Small intestine (tissue), 7 donors: ENCODE data around the gene TEDDM1. TPM values are rescaled to one million over a fixed set of nuclear protein-coding genes. Genes with fewer than 3 reads are reported as not detected.
A peak's percentile ranks its signal among the peaks of the same experiment; 100 is the strongest.

Source experiments
- DNase-seq, 2 donors: peaks; one replicate each; pipeline versions ENCODE4 v3.0.0 to v3.0.0-alpha.2; 2013
- FAIRE-seq: peaks from 2 replicates; lab custom pipeline; 2012; peaks lifted over from hg19 to GRCh38; lab: Jason Lieb, UNC
- H3K27ac ChIP-seq, 3 donors: one replicate each; pipeline ENCODE4 v1.5.1; 2013; ENCODE audit warnings: low read length in 2 of 3, mild to moderate bottlenecking in 2 of 3, control low read depth in 1 of 3, inconsistent platforms in 1 of 3, low read depth in 1 of 3, moderate library complexity in 1 of 3
- H3K27me3 ChIP-seq, 3 donors: one replicate each; pipeline ENCODE4 v1.6.1; 2013; ENCODE audit warnings: low read length in 3 of 3, inconsistent platforms in 1 of 3; ENCODE audit not compliant: control insufficient read depth in 3 of 3, insufficient read depth in 3 of 3
- H3K36me3 ChIP-seq, 3 donors: one replicate each; pipeline ENCODE4 v1.6.1; 2013; ENCODE audit warnings: low read length in 3 of 3, inconsistent platforms in 1 of 3, low read depth in 1 of 3, mild to moderate bottlenecking in 1 of 3, moderate library complexity in 1 of 3; ENCODE audit not compliant: control insufficient read depth in 3 of 3, insufficient read depth in 2 of 3
- H3K4me1 ChIP-seq, 3 donors: one replicate each; pipeline ENCODE4 v1.6.1; 2013; ENCODE audit warnings: low read length in 2 of 3, inconsistent platforms in 1 of 3, low read depth in 1 of 3, mild to moderate bottlenecking in 1 of 3, moderate library complexity in 1 of 3; ENCODE audit not compliant: control insufficient read depth in 3 of 3, insufficient read depth in 2 of 3
- H3K4me3 ChIP-seq, 3 donors: one replicate each; pipeline ENCODE4 v1.5.1; 2013; ENCODE audit warnings: low read length in 3 of 3, control low read depth in 1 of 3, inconsistent platforms in 1 of 3, low read depth in 1 of 3, mild to moderate bottlenecking in 1 of 3, moderate library complexity in 1 of 3
- H3K9me3 ChIP-seq, 2 donors: one replicate each; pipeline ENCODE4 v1.6.1; 2013; ENCODE audit warnings: low read depth in 1 of 2, low read length in 1 of 2; ENCODE audit not compliant: control insufficient read depth in 2 of 2, insufficient read depth in 1 of 2
- WGBS, 3 donors: extraction: QIAGEN DNeasy Blood & Tissue Kit; methylation state at CpG; one replicate each; pipeline ENCODE4 v1.1.7; 2013; 5-methylcytosine and 5-hydroxymethylcytosine counted together
- polyA plus RNA-seq, 4 donors: library from polyadenylated mRNA; stranded (reverse) in 3 of 4; unstranded in 1 of 4; fragments of 200-250 nt in 3 of 4; fragments of 120-200 nt in 1 of 4; gene quantifications; one replicate each; pipeline versions ENCODE4 v1.2.1 to v1.2.3, GENCODE V29; 2013
- donor health status: healthy with polysubstance abuse.
- donor health status: control.
- donor health status: control.
- donor health status: Bipolar disorder and iron deficiency.
- donor health status: healthy.

TEDDM1 gene
- polyA plus RNA-seq, 4 donors = 0.16 TPM; not detected in 3

GRCh38 chr1:182438326-182438725, 37.9 kb upstream of the TEDDM1 start:
- peaks cover 0 to 7% of the 10 kb centered on the region in 2 donors for H3K9me3 ChIP-seq
- H3K4me3 ChIP-seq = no peak overlapping the region
- DNase-seq = no peak
- H3K36me3 ChIP-seq = no peaks in the 10 kb centered on the region
- H3K27ac ChIP-seq = no peak overlapping the region
- FAIRE-seq = no peak
- 84 to 97% (median 91%) methylated on average over 1 of the region's 1 CpG for WGBS, 3 donors
- no peaks in the 10 kb centered on the region for H3K4me1 ChIP-seq
- no peaks in the 10 kb centered on the region for H3K27me3 ChIP-seq

GRCh38 chr1:182433580-182433979, 33.1 kb upstream of the TEDDM1 start:
- H3K9me3 ChIP-seq = peaks cover 0 to 3% of the 10 kb centered on the region in 2 donors
- 78 to 100% (median 100%) methylated on average over 1 of the region's 1 CpG for WGBS, 3 donors
- H3K27me3 ChIP-seq = no peaks in the 10 kb centered on the region
- no peak overlapping the region for H3K4me3 ChIP-seq
- no peak for FAIRE-seq
- H3K4me1 ChIP-seq = no peaks in the 10 kb centered on the region
- H3K27ac ChIP-seq = no peak overlapping the region
- H3K36me3 ChIP-seq = no peaks in the 10 kb centered on the region
- peak in 1 of 2 donors; percentile 10 for DNase-seq

GRCh38 chr1:182431278-182431677, 30.8 kb upstream of the TEDDM1 start:
- no peak overlapping the region for H3K4me3 ChIP-seq
- no peaks in the 10 kb centered on the region for H3K4me1 ChIP-seq
- no peak overlapping the region for H3K27ac ChIP-seq
- DNase-seq = no peak
- H3K36me3 ChIP-seq = no peaks in the 10 kb centered on the region
- H3K27me3 ChIP-seq = no peaks in the 10 kb centered on the region
- whole genome bisulfite sequencing, 3 donors = 64 to 79% (median 68%) methylated on average over 7 of the region's 7 CpGs
- no peaks in the 10 kb centered on the region for H3K9me3 ChIP-seq
- no peak for FAIRE-seq

GRCh38 chr1:182430263-182431068, 30.0 kb upstream of the TEDDM1 start:
- H3K27ac ChIP-seq = no peak overlapping the region
- no peaks in the 10 kb centered on the region for H3K36me3 ChIP-seq

GRCh38 chr1:182428043-182428442, 27.6 kb upstream of the TEDDM1 start:
- Histone ChIP-seq H3K4me3 (no peak overlapping the region), H3K27ac (no peak overlapping the region), H3K36me3 (no peaks in the 10 kb centered on the region), H3K27me3 (no peaks in the 10 kb centered on the region), H3K9me3 (no peaks in the 10 kb centered on the region), H3K4me1 (no peaks in the 10 kb centered on the region)
- DNase-seq = no peak
- no peak for FAIRE-seq
- WGBS, 3 donors = 90 to 98% (median 92%) methylated on average over 2 of the region's 2 CpGs

More at GRCh38 chr1:182430263-182431068, 30.0 kb upstream of the TEDDM1 start:
- WGBS, 3 donors = 69 to 83% (median 74%) methylated on average over 11 of the region's 11 CpGs
- H3K27me3 ChIP-seq = no peaks in the 10 kb centered on the region
- FAIRE-seq (no peak), DNase-seq (peak in 1 of 2 donors; percentile 5)
- no peaks in the 10 kb centered on the region for H3K9me3 ChIP-seq
- no peak overlapping the region for H3K4me3 ChIP-seq
- no peaks in the 10 kb centered on the region for H3K4me1 ChIP-seq

GRCh38 chr1:182426442-182427430, 26.3 kb upstream of the TEDDM1 start:
- whole genome bisulfite sequencing, 3 donors = 65 to 75% (median 73%) methylated on average over 7 of the region's 7 CpGs
- DNase-seq (no peak), FAIRE-seq (no peak)

GRCh38 chr1:182415789-182416188, 15.3 kb upstream of the TEDDM1 start:
- Histone ChIP-seq H3K36me3 (no peaks in the 10 kb centered on the region), H3K27me3 (no peaks in the 10 kb centered on the region), H3K4me3 (no peak overlapping the region), H3K4me1 (no peaks in the 10 kb centered on the region), H3K9me3 (no peaks in the 10 kb centered on the region), H3K27ac (no peak overlapping the region)
- FAIRE-seq = no peak
- DNase-seq = no peak
- 50 to 64% (median 64%) methylated on average over 1 of the region's 1 CpG for WGBS, 3 donors

More at GRCh38 chr1:182426442-182427430, 26.3 kb upstream of the TEDDM1 start:
- no peaks in the 10 kb centered on the region for H3K4me1 ChIP-seq
- no peaks in the 10 kb centered on the region for H3K36me3 ChIP-seq
- no peaks in the 10 kb centered on the region for H3K9me3 ChIP-seq
- no peaks in the 10 kb centered on the region for H3K27me3 ChIP-seq
- no peak overlapping the region for H3K27ac ChIP-seq
- H3K4me3 ChIP-seq = no peak overlapping the region

GRCh38 chr1:182413969-182414368, 13.5 kb upstream of the TEDDM1 start:
- H3K4me1 ChIP-seq = no peaks in the 10 kb centered on the region
- no peaks in the 10 kb centered on the region for H3K9me3 ChIP-seq
- H3K27me3 ChIP-seq = no peaks in the 10 kb centered on the region
- WGBS, 3 donors = 83 to 86% (median 86%) methylated on average over 6 of the region's 6 CpGs
- H3K36me3 ChIP-seq = no peaks in the 10 kb centered on the region
- FAIRE-seq = no peak
- no peak for DNase-seq
- H3K27ac ChIP-seq = no peak overlapping the region
- no peak overlapping the region for H3K4me3 ChIP-seq
